Kidney epithelial cell (primary cell): ENCODE measurements around the gene UFM1. TPM values are rescaled to one million over a fixed set of nuclear protein-coding genes. Genes with fewer than 3 reads are reported as not detected.
"Not testable (repeated sequence)": the region's sequence is repeated elsewhere in the genome, so short reads cannot be mapped to it uniquely, and the experiment has no call there.

Experiments
- DNase-seq: peaks from one replicate; pipeline ENCODE4 v3.0.0-alpha.2; 2010; ENCODE audit warnings: low read depth
- H3K27me3 ChIP-seq: 2 replicates; pipeline ENCODE4 v1.6.0; 2011; ENCODE audit warnings: low read length; ENCODE audit not compliant: control insufficient read depth, insufficient read depth
- H3K36me3 ChIP-seq: 2 replicates; pipeline ENCODE4 v1.5.1; 2011; ENCODE audit warnings: low read length; ENCODE audit not compliant: control insufficient read depth, insufficient read depth
- H3K4me3 ChIP-seq: 2 replicates; pipeline ENCODE4 v1.5.1; 2011; ENCODE audit warnings: low read depth, mild to moderate bottlenecking, control low read depth, low read length
- total RNA-seq: library from RNA; depleted of rRNA; stranded (reverse); fragments of >200 nt; gene quantifications from 2 replicates; pipeline ENCODE4 v1.2.3, GENCODE V29; 2015
- TF ChIP-seq, protein P1 (sequence below): IDR thresholded peaks from 2 replicates; pipeline ENCODE4 v1.5.1; 2011; ENCODE audit warnings: mild to moderate bottlenecking, moderate library complexity, low read length, control low read depth, inconsistent platforms; ENCODE audit not compliant: insufficient read depth, poor library complexity, severe bottlenecking

The UFM1 gene
- 74.1 and 97.8 TPM in 2 replicates for total RNA-seq

GRCh38 chr13:38349390-38350113 lies at the start of gene UFM1:
UFM1 (plus strand) TSS chr13:38349851; CDS start chr13:38349920, 69 bp downstream.
- Histone ChIP-seq H3K4me3 (peak within 1 kb of the TSS; percentile 87), H3K36me3 (no peaks in the 10 kb centered on the region), H3K27me3 (no peaks in the 10 kb centered on the region)
- TF ChIP-seq, protein P1, sequence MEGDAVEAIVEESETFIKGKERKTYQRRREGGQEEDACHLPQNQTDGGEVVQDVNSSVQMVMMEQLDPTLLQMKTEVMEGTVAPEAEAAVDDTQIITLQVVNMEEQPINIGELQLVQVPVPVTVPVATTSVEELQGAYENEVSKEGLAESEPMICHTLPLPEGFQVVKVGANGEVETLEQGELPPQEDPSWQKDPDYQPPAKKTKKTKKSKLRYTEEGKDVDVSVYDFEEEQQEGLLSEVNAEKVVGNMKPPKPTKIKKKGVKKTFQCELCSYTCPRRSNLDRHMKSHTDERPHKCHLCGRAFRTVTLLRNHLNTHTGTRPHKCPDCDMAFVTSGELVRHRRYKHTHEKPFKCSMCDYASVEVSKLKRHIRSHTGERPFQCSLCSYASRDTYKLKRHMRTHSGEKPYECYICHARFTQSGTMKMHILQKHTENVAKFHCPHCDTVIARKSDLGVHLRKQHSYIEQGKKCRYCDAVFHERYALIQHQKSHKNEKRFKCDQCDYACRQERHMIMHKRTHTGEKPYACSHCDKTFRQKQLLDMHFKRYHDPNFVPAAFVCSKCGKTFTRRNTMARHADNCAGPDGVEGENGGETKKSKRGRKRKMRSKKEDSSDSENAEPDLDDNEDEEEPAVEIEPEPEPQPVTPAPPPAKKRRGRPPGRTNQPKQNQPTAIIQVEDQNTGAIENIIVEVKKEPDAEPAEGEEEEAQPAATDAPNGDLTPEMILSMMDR, result no peak
- peak; percentile 85 for DNase-seq

DNA sequence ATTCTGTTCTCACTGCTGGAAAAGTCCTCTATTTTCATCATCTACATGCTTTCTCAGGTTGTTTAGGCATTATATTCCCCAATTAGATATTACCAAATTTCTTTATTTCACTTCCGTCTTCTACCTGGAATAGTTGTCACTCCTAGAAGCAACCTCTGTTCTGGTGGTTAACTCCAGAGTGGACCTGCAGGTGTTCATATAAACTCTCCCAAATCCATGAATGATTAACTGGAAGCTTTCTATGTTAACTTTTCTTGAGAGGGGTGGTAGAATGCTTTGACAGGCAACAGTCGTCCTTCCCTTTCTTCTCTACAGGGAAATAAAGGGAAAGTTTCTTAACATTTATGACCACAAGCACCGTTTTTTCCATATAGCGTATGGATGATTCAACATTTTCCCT lies 48.4 kb upstream of the UFM1 start:
- Histone ChIP-seq H3K4me3 (no peak overlapping the region), H3K36me3 (no peaks in the 10 kb centered on the region), H3K27me3 (no peaks in the 10 kb centered on the region)
- TF ChIP-seq, protein P1, result no peak
- no peak for DNase-seq

GRCh38 chr13:38303816-38304320 lies 45.8 kb upstream of the UFM1 start:
- H3K36me3 ChIP-seq, result no peaks in the 10 kb centered on the region
- H3K27me3 ChIP-seq, result no peaks in the 10 kb centered on the region
- TF ChIP-seq, protein P1, result no peak
- H3K4me3 ChIP-seq, result no peak overlapping the region
- no peak for DNase-seq

DNA sequence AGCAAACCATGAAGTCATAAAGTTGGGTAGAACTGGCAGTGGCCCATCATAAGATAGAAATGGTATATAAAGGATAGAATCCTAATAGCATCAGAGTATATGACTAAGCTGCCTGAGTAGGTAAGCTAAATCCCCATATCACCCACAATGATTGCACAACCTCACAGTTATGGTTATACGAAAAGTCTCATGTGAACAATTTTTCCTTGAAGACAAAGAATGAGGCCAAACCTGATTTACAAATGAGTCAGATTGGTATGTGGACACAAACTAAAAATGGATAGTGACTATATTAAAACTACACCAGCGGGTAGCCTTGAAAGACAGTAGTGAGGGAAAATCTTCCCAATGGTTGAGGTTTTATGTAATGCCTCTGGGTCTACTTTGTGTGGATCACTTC lies 40.9 kb upstream of the UFM1 start:
- Histone ChIP-seq H3K4me3 (no peak overlapping the region), H3K27me3 (no peaks in the 10 kb centered on the region), H3K36me3 (no peaks in the 10 kb centered on the region)
- TF ChIP-seq, protein P1, result no peak
- peak; percentile 21 for DNase-seq

DNA sequence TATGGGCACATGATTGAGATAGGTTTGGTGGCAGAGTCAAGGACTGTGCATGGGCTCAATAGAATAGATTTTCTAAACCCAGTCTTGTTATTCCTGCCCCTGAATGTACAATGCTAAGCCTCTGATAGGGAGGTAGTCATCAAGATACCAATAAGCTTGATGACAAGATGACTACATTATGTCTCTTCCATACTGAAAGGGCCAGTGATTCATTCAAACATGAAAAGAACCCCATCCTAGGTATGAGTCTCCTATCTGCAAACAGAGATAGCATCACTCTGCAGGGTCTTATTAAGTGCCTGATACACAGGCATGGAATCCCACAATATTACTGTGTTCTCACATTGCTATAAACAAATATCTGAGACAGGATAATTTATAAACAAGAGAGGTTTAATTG lies 40.3 kb upstream of the UFM1 start:
- H3K27me3 ChIP-seq, result no peaks in the 10 kb centered on the region
- TF ChIP-seq, protein P1, result no peak
- H3K4me3 ChIP-seq, result no peak overlapping the region
- no peak for DNase-seq
- no peaks in the 10 kb centered on the region for H3K36me3 ChIP-seq

GRCh38 chr13:38311175-38311574 lies 38.5 kb upstream of the UFM1 start:
- not testable (repeated sequence) for H3K4me3 ChIP-seq, H3K36me3 ChIP-seq, H3K27me3 ChIP-seq, DNase-seq
